MCF 10A (cell line): ENCODE measurements around the gene CLEC16A. TPM values are rescaled to one million over a fixed set of nuclear protein-coding genes. Genes with fewer than 3 reads are reported as not detected.

Experiments
- BruUV-seq: library from RNA; stranded (reverse); fragments of 400-500 nt; replicated peaks from 2 replicates; lab custom pipeline; 2021; lab: Mats Ljungman, UMichigan
- CTCF ChIA-PET: fragments of 300-600 bp; sonication (Branson Sonifier 250); formaldehyde crosslinking; extraction: SDS; loops from one replicate; lab custom pipeline; 2021; ENCODE audit warnings: antibody characterized with exemption, inconsistent platforms; lab: Yijun Ruan, JAX
- POLR2A ChIA-PET: fragments of 300-600, 350-650 bp; sonication (Branson Sonifier 250); formaldehyde crosslinking; extraction: SDS; loops from one replicate; lab custom pipeline; 2020; ENCODE audit warnings: antibody characterized with exemption, inconsistent platforms; lab: Yijun Ruan, JAX
- DNase-seq: peaks from one replicate; pipeline ENCODE4 v3.0.0-alpha.2; 2018; ENCODE audit not compliant: unreplicated experiment
- H3K27ac Mint-ChIP-seq: one replicate; pipeline ENCODE4 v1.8.0; 2022; ENCODE audit warnings: mild to moderate bottlenecking, low read depth, mixed read lengths; ENCODE audit not compliant: unreplicated experiment
- H3K27me3 Mint-ChIP-seq: one replicate; pipeline ENCODE4 v1.8.0; 2022; ENCODE audit warnings: mixed read lengths; ENCODE audit not compliant: insufficient read depth, unreplicated experiment
- H3K36me3 Mint-ChIP-seq: one replicate; pipeline ENCODE4 v1.8.0; 2022; ENCODE audit warnings: mild to moderate bottlenecking, moderate library complexity, mixed read lengths; ENCODE audit not compliant: insufficient read depth, unreplicated experiment
- H3K4me1 Mint-ChIP-seq: one replicate; pipeline ENCODE4 v1.8.0; 2022; ENCODE audit warnings: mixed read lengths; ENCODE audit not compliant: insufficient read depth, unreplicated experiment
- H3K4me3 Mint-ChIP-seq: one replicate; pipeline ENCODE4 v1.8.0; 2022; ENCODE audit warnings: mild to moderate bottlenecking, moderate library complexity, mixed read lengths; ENCODE audit not compliant: unreplicated experiment
- H3K9me3 Mint-ChIP-seq: one replicate; pipeline ENCODE4 v1.8.0; 2022; ENCODE audit warnings: mixed read lengths; ENCODE audit not compliant: unreplicated experiment
- CTCF ChIP-seq: fragments of 200-600 bp; IDR thresholded peaks from one replicate; pipeline ENCODE4 v1.8.0; 2022; ENCODE audit warnings: antibody characterized with exemption, mild to moderate bottlenecking; ENCODE audit not compliant: unreplicated experiment
- intact Hi-C: fragments of 100-400 bp; cut with micrococcal nuclease; formaldehyde crosslinking; loops from 2 replicates; pipeline ENCODE4 v1.14.1; 2022
- total RNA-seq: library from RNA; stranded (reverse); gene quantifications from 2 replicates; pipeline ENCODE4 v1.2.3, GENCODE V29; 2022

The CLEC16A gene
- total RNA-seq, 1 experiment from 2014 or later: 32.4 TPM

DNA sequence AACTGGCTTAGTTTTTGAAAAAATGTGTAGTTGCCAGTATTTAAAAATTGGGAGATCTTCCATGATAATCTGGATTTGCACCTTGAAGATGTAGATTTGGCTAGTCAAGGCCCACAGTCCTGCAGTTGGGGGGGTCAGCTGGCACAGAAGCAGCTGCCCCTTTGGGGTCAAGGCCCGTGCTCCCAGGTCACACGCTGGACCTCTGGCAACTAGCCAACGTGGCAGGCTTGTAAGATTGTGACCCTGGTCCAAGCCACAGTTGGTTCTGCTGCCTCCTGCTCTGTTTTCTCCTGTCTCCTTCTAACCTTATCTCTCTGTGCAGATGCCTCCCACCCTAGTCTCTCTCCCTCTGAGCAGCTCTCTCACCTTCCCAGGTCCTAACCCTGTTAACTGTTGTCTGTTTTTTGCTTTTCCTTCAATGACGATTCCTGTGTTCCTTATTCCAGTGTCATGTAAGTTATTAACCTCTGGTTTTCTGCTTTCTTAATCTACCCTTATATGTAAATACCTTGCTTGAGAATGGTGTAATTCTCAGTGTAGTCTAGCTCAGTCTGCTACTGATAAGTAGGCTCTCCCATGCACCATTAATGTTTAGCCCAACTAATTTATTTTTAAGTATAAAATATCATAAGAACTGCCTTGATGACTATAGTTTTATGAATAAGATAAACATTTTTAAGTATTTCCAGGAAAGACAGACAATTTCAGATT, 27.9 kb downstream of the CLEC16A start:
- H3K27me3 Mint-ChIP-seq: no peaks in the 10 kb centered on the region
- H3K9me3 Mint-ChIP-seq: no peaks in the 10 kb centered on the region
- DNase-seq: no peak
- H3K4me3 Mint-ChIP-seq: no peak overlapping the region
- BruUV-seq: no TSS peak
- peaks cover 39% of the 10 kb centered on the region for H3K36me3 Mint-ChIP-seq
- CTCF ChIA-PET: interaction anchor here (0.6 to 21.5 kb wide), 12 partner anchors 8 to 799 kb away, joined by 3 to 342 read pairs (median 4); partner anchors contain the start of gene SOCS1
- peaks cover 5% of the 10 kb centered on the region for H3K4me1 Mint-ChIP-seq
- H3K27ac Mint-ChIP-seq: peak overlapping the region; percentile 11
- POLR2A ChIA-PET: interaction anchor here (0.7 to 1.3 kb wide), 2 partner anchors 284 to 877 kb away, joined by 4 to 5 read pairs; partner anchors contain the start of gene SOCS1
- no peak for TF ChIP-seq CTCF
- intact Hi-C loops: loop anchor here (10.0 kb wide), 1 partner anchor 743 kb away; no protein-coding TSS in a partner anchor

- Mint-ChIP-seq H3K4me1 (peaks cover 5% of the 10 kb centered on the region), H3K9me3 (no peaks in the 10 kb centered on the region), H3K36me3 (peaks cover 45% of the 10 kb centered on the region), H3K27me3 (no peaks in the 10 kb centered on the region), H3K4me3 (no peak overlapping the region), H3K27ac (peak overlapping the region; percentile 11)
- ChIA-PET CTCF (interaction anchor here (0.6 to 21.5 kb wide), 10 partner anchors 9 to 799 kb away, joined by 3 to 342 read pairs (median 4); partner anchors contain the start of gene SOCS1), POLR2A (interaction anchor here (0.7 to 1.3 kb wide), 2 partner anchors 284 to 877 kb away, joined by 4 to 5 read pairs; partner anchors contain the start of gene SOCS1)
- no peak for TF ChIP-seq CTCF
- intact Hi-C loops: loop anchor here (10.0 kb wide), 1 partner anchor 742 kb away; no protein-coding TSS in a partner anchor
- no TSS peak for BruUV-seq
- no peak for DNase-seq
These were observed 28.6 kb downstream of the CLEC16A start for GRCh38 chr16:10972819-10973464.

GRCh38 chr16:10976634-10977033, 32.3 kb downstream of the CLEC16A start:
- Mint-ChIP-seq H3K4me3 (no peak overlapping the region), H3K27me3 (no peaks in the 10 kb centered on the region), H3K36me3 (peaks cover 40% of the 10 kb centered on the region), H3K4me1 (peaks cover 5% of the 10 kb centered on the region), H3K9me3 (no peaks in the 10 kb centered on the region), H3K27ac (no peak overlapping the region)
- POLR2A ChIA-PET: no interaction called here
- intact Hi-C loops: loop anchor here (10.0 kb wide), 1 partner anchor 738 kb away; no protein-coding TSS in a partner anchor
- CTCF ChIA-PET: interaction anchor here (0.7 to 21.5 kb wide), 4 partner anchors 12 to 419 kb away, joined by 3 to 342 read pairs (median 4); partner anchors contain the start of gene SOCS1
- TF ChIP-seq CTCF: no peak
- BruUV-seq: no TSS peak
- DNase-seq: no peak

DNA sequence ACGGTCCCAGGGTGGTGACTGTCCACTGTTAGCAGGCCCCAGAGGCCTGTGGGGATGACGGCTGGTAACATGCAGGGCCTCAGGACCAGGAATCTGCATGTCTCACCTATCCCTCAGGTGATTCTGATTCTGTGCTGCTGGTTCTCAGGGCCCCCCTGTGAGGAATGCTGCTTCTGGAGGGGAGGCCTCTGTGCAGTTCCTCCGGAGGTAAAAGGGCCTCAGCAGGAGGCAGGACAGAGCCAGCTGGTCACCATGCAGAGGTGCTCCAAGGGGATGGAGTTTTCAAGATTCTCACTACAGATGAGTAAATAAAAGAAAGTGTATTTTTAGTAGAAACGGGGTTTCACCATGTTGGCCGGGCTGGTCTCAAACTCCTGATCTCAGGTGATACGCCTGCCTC, 33.8 kb downstream of the CLEC16A start:
- Mint-ChIP-seq H3K4me1 (no peaks in the 10 kb centered on the region), H3K4me3 (no peak overlapping the region), H3K36me3 (peaks cover 37% of the 10 kb centered on the region), H3K27me3 (no peaks in the 10 kb centered on the region), H3K27ac (peak overlapping the region; percentile 49), H3K9me3 (no peaks in the 10 kb centered on the region)
- ChIA-PET POLR2A (no interaction called here), CTCF (interaction anchor here (21.5 kb wide), 1 partner anchor 280 kb away, joined by 342 read pairs; the partner anchor contains the start of gene SOCS1)
- TF ChIP-seq CTCF: no peak
- no TSS peak for BruUV-seq
- DNase-seq: no peak
- intact Hi-C loops: loop anchor here (10.0 kb wide), 1 partner anchor 737 kb away; no protein-coding TSS in a partner anchor
